ENCODE results near the gene ACSM3.

DNA sequence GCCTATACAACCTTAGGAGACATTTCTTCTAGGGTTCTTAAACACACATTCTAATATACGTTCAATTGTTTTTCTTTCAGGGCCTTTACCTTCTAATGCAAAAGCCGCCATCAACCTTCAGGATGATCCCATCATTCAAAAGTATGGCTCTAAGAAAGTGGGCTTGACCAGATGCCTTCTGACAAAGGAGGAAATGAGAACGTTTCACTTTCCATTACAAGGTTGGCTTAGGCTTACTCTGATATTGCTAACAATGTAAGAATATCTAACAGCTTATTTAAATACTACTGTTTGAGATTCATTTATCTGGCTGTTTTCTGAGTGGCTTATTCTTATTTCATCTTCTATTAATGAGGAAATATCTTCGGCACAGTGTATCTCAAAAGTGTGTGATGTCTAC lies 57.9 kb downstream of the ACSM3 start:
- TF ChIP-seq CTCF (IDR thresholded peaks at IDR 0.05) (no peak), JUND (IDR thresholded peaks at IDR 0.05) (no peak), NFIC (IDR thresholded peaks at IDR 0.05; ENCODE audit: borderline replicate concordance) (no peak), REST (IDR thresholded peaks at IDR 0.05; ENCODE audit: low read depth, low read length) (no peak), YY1 (IDR thresholded peaks at IDR 0.05; ENCODE audit: low read depth) (no peak), POLR2AphosphoS5 (IDR thresholded peaks at IDR 0.05; ENCODE audit: low read depth, low read length) (no peak), EP300 (IDR thresholded peaks at IDR 0.05; ENCODE audit: borderline replicate concordance in 1 of 2, low read depth in 1 of 2, low read length in 1 of 2) (no peak), RCOR1 (IDR thresholded peaks at IDR 0.05; ENCODE audit: low read length) (no peak), TAF1 (IDR thresholded peaks at IDR 0.05; ENCODE audit: borderline replicate concordance, low read depth, low read length) (no peak), SMC3 (IDR thresholded peaks at IDR 0.05; ENCODE audit: low read depth, low read length) (no peak), MAX (IDR thresholded peaks at IDR 0.05; ENCODE audit: low read depth) (no peak), EZH2phosphoT487 (IDR thresholded peaks at IDR 0.05; ENCODE audit: borderline replicate concordance, low read depth) (no peak)
